GM19351 (cell line): ENCODE data around the gene TRPC4.
"Not testable (repeated sequence)": the region's sequence is repeated elsewhere in the genome, so short reads cannot be mapped to it uniquely, and the experiment has no call there.

Source experiments
- ATAC-seq: cut with Tn5 transposase; IDR thresholded peaks from one replicate; pipeline ENCODE4 v1.9.1; 2021; ENCODE audit warnings: mild to moderate bottlenecking, moderate library complexity; ENCODE audit not compliant: unreplicated experiment

Gene TRPC4

GRCh38 chr13:37835392-37835791 lies 34.2 kb downstream of the TRPC4 start:
- ATAC-seq = no peak

GRCh38 chr13:37833411-37833810 lies 36.2 kb downstream of the TRPC4 start:
- ATAC-seq = no peak

DNA sequence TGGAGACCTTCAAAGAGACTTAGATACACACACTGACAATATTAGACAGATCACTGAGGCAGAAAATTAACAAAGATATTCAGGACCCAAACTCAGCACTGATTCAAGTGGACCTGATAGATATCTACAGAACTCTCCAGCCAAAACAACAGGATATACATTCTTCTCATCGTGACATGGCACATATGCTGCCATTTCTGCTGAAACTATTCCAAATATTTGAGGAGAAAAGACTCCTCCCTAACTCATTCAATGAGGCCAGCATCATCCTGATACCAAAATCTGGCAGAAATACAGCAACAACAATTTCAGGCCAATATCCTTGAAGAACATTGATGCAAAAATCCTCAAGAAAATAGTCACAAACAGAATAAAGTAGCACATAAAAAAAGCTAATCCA lies 53.3 kb downstream of the TRPC4 start:
- no peak for ATAC-seq

DNA sequence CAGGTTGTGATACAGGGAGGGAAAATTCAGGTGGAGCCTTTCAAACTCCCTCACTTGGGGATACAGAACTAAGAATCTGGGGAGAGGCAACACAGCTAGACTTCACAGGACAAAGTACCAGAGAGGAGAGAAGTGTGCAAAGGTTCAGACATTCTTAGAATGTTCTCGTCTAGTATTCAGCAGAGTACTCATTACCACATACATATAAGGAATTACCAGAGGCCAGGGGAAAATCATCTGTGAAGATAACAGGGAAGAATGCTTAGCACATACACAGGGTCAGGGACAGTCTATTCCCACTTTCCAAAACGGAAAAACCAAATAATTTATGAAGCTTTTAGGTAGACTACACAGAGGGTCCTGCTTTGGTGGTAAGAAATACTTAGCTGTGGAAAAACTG lies 58.1 kb downstream of the TRPC4 start:
- no peak for ATAC-seq

GRCh38 chr13:37806666-37807065 lies 62.9 kb downstream of the TRPC4 start:
- ATAC-seq = no peak

- ATAC-seq = no peak
Observed at GRCh38 chr13:37797631-37798030, 71.9 kb downstream of the TRPC4 start.

- not testable (repeated sequence) for ATAC-seq
Observed at GRCh38 chr13:37796795-37797194, 72.8 kb downstream of the TRPC4 start.

GRCh38 chr13:37795326-37795725 lies 74.2 kb downstream of the TRPC4 start:
- no peak for ATAC-seq

DNA sequence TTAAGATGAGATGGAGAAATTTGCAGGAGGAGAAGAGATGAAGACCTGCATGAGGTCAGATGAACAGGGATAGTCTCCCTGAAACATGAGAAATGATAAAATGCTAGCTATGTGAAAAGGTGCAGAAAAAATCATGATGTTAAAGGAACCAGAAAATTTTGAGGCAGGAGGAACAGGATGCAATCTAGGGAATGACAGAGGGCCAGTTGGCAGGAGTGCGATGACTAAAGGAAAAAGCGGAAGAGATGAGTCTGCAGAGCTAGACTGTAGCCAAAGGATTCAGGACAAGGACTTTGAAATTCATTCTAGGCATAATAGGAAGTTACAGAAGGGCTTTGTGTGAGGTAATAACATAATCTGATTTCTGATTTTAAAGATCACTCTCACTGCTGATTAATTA lies 77.9 kb downstream of the TRPC4 start:
- no peak for ATAC-seq

GRCh38 chr13:37788346-37788745 lies 81.2 kb downstream of the TRPC4 start:
- no peak for ATAC-seq

- ATAC-seq = no peak
Observed at GRCh38 chr13:37777676-37778075, 91.9 kb downstream of the TRPC4 start.

DNA sequence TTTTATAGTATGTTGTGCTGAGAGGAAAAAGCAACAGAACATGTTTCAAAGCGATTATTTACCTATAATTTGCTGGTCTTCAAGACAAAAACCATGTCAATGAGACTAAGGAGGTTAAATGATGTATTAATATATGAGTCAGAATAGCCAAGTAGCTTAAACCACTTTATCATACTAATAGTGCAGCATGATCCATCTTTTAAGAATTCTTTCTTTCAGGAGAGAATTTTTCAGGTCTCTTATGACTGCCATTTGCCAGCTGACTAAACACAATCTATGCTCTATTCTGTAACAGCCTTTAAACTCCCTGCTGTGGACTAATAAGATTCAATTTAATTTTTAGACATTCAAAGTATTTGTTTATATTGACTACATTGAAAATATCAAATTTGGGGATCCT lies 93.7 kb downstream of the TRPC4 start:
- ATAC-seq = no peak

GRCh38 chr13:37772644-37773043 lies 96.9 kb downstream of the TRPC4 start:
- no peak for ATAC-seq

- no peak for ATAC-seq
Observed at GRCh38 chr13:37769545-37769944, 100.0 kb downstream of the TRPC4 start.

- no peak for ATAC-seq
Observed at GRCh38 chr13:37769078-37769477, 100.5 kb downstream of the TRPC4 start.

DNA sequence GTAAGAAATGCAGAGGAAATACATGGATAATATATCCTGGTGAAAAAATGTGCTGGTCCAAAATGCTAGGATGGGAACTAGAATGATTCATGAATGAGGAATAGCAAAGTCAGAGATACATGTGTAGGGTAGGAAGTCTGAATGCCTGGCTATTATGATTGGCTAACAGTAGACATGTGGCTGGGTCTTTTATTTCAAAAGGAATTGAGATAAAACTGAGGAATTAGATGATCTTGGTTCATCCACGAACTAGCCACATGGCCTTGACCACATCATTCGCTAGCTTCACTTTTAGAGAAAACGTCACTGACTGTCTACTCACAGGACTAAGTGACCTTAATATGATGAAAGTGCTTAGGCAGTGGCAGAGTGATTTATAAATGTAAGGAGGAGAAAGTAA lies 103.1 kb downstream of the TRPC4 start:
- ATAC-seq = no peak

DNA sequence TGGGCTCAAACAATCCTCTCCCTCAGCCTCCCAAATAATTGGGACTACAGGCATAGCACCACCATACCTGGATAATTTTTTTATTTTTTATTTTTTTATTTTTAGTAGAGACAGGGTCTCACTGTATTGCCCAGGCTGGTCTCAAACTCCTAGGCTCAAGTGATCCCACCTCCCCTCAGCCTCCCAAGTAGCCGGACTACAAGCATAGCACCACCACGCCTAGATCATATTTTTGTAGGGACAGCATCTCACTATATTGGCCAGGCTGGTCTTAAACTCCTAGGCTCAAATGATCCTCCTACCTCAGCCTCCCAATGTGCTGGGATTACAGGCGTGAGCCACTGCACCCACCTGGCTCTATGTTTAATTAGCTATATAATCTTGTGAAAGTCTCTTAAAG lies 114.2 kb downstream of the TRPC4 start:
- no peak for ATAC-seq

GRCh38 chr13:37753776-37754175 lies 115.8 kb downstream of the TRPC4 start:
- no peak for ATAC-seq

- no peak for ATAC-seq
Observed at GRCh38 chr13:37752146-37752545, 117.4 kb downstream of the TRPC4 start.

DNA sequence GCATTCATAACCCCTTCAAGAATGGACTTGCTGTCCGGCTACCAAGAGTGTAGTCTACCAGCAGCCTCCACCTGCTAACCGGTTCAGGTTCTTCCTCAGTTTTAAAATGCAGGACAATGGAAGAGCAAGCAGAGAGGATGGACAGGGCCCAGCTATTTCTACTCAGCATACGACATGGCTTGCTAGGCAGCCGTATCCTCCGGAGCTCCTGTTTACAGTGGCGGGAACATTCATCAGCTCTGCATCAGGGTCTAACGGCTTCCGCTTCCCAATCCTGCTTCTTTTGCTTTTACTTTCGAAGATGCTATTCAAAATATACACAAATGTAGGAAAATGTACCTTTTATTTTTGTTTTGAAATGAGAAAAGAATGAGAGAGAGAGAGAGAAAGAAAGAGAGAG lies 118.5 kb downstream of the TRPC4 start:
- ATAC-seq = no peak

DNA sequence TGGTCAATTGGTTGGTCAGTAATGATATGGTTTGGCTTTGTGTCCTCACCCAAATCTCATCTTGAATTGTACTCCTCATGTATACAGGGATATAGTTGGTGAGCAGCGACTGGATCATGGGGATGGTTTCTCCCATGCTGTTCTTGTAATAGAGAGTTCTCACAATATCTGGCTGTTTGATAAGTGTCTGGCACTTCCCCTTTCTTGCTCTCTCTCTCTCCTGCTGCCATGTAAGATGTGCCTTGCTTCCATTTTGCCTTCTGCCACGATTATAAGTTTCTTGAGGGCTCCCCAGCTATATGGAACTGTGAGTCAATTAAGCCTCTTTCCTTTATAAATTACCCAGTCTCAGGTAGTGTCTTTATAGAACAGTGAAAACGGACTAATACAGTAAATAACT lies 120.7 kb downstream of the TRPC4 start:
- no peak for ATAC-seq

- ATAC-seq = no peak
Observed at GRCh38 chr13:37747071-37747612, 122.4 kb downstream of the TRPC4 start.

GRCh38 chr13:37741536-37741935 lies 128.0 kb downstream of the TRPC4 start:
- ATAC-seq = no peak

- no peak for ATAC-seq
Observed at GRCh38 chr13:37736045-37736444, 133.5 kb downstream of the TRPC4 start.
